Skin of body (tissue), 2 donors: ENCODE measurements around the gene GK2. TPM values are rescaled to one million over a fixed set of nuclear protein-coding genes. Genes with fewer than 3 reads are reported as not detected.

ENCODE experiments used
- DNase-seq: peaks from one replicate; lab custom pipeline; 2025; lab: John Stamatoyannopoulos, UW
- total RNA-seq: library from RNA; depleted of rRNA; stranded (reverse); fragments of >200 nt; gene quantifications from one replicate; pipeline ENCODE4 v1.2.3, GENCODE V29; 2014

Gene GK2
- total RNA-seq, 1 donor from 2014 or later = not detected

DNA sequence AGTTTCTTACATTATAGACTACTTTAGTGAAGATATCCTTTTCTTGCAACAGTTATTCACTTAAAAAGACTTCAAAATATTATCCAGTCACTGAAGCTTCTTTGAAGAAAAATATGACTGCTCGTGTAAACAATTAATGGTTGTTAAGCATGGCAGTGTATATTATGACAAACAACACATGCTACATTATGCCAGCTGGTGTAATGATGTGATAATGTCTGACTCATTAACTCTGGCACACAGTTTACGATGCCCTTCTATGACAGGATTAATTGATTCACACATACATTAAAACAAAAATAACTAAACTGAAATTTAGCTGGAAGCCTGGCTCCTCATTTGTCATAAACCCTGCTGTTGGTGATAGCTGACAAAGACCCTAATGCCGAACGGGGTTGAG lies 22.4 kb downstream of the GK2 start:
- no peak for DNase-seq

DNA sequence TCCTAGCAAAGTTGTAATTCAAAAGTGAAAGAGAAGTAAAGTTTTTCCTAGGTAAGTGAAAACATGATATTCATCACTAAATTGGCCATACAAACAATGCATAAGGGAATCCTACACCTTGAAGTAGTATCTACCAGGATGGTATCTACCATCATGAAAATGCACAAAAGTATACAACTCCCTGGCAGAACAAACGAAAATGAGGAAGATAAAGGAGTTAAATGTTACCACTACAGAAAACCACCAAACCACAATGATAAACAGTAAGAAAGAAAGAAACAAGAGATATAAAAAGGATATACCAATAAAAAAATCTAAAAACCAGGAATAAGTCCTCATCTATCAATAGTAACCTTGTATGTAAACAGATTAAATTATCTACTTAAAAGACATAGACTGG lies 26.9 kb downstream of the GK2 start:
- DNase-seq = no peak

DNA sequence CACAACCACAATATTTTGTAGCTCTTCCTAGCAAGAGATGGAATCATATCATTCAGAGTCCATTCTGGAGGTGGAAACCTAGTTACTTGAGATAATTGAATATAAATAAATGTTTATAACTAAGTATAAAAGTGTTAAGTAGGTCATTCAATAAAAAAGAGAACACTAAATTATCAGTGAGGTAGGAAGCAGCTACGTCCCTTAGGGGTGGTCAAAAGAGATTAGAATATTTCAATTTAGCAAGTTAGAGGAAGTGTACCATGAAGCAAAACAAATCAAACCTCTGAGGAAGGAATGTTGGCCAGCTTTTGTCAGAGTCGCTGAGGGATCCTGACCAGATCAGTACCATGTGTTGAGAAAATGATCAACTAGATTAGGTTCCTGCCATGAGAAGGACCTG lies 38.0 kb downstream of the GK2 start:
- DNase-seq = no peak

DNA sequence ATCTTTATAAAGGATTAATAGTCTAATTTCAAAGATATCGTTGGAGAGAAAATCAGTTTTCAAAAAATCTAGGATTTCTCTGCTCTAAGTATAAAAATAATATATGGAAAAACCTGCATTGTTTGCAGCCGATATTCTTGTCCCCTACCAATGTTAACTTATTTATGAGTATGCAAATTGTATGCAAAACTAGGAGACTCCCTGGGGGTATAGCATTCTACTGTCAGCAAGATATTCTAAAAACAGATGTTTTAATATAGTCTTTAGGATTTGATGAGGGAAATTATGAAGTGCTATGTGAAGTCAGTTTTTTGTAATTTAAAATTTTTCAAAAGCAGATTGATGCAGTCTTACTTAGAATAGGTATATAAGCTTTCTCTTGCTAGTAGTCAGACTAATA lies 40.9 kb downstream of the GK2 start:
- no peak for DNase-seq

DNA sequence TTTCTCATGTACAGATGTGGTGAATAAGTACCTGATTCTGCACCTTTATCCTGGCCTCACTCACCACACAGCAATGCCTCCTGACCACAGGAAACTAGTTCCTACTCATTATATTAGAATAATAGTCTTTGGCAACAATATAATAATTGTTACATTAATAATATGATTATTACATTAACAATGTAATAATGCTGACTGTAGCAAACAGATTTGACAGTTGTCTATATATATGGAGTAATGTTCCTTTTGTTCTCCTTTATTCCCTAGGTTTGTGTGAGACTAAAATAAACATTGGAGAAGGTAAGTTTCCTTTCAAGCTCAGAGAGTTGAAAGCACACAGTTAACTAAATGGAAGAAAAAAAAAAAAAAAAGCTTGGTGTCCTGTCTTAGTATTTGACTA lies 41.6 kb downstream of the GK2 start:
- no peak for DNase-seq

DNA sequence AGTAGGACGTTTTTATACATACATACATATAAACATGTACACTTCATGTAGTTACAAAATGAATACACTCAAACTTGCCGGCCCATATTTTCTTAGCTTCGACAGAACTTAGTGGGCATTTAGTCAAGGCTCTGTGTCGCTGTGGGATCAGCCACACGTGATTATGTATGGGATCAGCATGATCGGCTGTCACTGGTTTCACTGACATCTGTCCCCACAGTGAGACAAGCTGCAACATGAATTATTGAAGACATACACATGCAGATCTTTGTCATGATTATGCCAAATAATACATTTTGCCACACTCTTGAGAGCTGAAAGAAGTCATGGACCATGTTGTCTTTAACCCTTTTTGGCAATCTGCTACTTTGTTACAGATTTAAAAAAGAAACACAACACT lies 44.0 kb downstream of the GK2 start:
- DNase-seq = no peak

DNA sequence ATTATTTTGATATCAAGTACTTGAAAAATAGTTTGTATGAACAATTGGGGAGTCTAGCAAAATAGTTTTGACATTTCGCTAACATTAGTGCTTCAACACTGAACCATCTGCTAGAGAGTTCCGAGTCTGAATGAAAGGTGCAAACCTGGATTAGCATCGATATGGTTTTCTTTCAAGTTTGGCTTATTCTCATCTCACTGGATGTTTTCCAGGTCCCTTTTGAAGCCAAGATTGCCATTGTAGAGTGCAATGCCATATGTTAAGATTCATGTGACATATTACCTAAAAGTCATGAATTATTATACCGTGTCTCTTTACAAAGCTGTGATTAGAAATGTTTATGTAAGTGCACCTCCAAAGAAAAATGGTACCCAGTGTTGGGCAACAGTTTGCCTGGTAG lies 45.4 kb downstream of the GK2 start:
- DNase-seq = no peak

DNA sequence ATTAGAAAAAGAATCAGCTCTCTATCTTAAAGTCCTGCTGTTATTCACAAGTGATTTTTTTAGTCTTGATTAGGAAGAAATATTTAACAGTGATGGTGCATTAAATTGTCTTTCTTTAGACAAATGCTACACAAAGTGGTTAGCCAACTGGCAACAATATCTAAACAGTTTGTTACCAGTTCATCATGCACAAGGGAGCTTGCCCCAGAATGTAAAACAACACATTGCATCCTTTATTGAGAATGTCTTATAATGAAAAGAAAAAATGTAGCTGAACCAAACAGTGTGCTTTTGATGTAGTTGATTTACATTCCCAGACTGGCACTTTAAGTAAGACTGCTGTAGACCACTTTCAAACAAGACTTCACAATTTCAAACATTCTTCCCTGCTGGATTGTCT lies 48.0 kb downstream of the GK2 start:
- DNase-seq = no peak

DNA sequence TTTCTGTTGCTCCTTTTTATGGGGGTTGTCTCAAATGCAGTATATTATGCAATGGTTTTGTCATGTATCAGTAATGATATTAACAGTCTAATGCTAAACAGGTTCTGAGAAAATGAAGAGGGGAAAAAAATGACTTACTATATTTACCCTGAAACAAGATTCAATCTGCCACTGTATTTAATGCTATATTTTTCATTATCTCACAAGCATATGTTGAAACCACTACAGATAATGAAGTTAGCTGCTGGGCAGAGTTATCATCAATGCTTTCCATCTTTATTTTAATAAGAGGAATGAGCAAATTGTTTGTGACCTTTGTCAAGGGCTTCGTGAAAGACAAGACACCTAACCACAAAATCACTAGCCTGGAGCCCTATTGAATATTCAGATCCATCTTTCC lies 49.6 kb downstream of the GK2 start:
- DNase-seq = no peak

DNA sequence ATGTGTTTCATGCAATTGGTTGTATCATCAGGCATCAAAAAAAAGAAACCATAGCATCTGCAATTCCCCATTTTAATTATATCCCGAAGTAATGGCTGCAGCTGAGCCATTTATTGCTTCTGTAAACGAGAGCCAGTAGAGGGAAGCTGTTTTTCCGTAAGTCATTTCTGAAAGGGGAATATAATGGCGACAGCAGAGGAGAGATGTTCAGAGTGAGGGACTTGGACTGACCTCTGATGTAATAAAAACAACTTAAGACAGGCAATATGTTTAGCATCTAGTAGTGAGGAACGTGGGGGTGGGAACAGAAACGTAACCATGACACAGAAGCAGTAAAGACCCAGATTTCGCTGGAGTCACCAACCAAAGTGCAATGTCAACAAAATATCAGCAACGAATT lies 50.7 kb downstream of the GK2 start:
- DNase-seq = no peak

Other genes starting within 250 kb of the GK2 start
- not detected for gene NAA11, start 82.2 kb downstream of the GK2 start, total RNA-seq